Transverse colon (tissue), 4 donors: Measurements from ENCODE around the gene ANKRD52.

Source experiments
- EP300 ChIP-seq: sonication (generic); formaldehyde crosslinking; IDR thresholded peaks from one replicate; pipeline ENCODE4 v1.6.1; 2017; ENCODE audit warnings: antibody characterized with exemption, low read depth
- POLR2AphosphoS5 ChIP-seq, 3 donors: sonication (generic); formaldehyde crosslinking; IDR thresholded peaks; one replicate each; pipeline ENCODE4 v1.6.1; 2016; ENCODE audit warnings: antibody characterized with exemption in 3 of 3
- TF ChIP-seq, protein P1 (sequence below), 5 experiments: fragments of 200-600 bp in 3 of 5; fragments of 450-650 bp in 2 of 5; sonication (generic) in 3 of 5; IDR thresholded peaks; 1 replicate in 2 of 5; 2 replicates in 3 of 5; pipeline ENCODE4 v1.5.1; 2016 to 2017; ENCODE audit warnings: antibody characterized with exemption in 5 of 5, inconsistent platforms in 3 of 5, mild to moderate bottlenecking in 2 of 5, moderate library complexity in 1 of 5

DNA sequence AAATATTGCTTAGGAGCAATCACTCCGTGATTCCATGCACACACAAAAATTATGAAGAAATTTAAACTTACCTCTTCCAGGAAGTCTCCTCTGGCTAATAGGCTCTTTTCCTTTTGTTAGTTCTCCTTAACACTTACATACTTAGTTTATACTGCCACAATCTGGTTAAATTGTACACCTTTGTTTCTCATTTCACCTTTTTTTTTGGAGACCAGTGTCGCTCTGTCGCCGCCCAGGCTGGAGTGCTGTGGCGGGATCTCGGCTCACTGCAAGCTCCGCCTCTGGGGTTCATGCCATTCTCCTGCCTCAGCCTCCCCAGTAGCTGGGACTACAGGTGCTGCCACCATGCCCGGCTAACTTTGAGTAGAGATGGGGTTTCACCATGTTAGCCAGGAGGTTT, 2.2 kb upstream of the ANKRD52 start:
- TF ChIP-seq POLR2AphosphoS5 (IDR thresholded peaks at IDR 0.05) (no peak), EP300 (no peak)
- TF ChIP-seq, protein P1, sequence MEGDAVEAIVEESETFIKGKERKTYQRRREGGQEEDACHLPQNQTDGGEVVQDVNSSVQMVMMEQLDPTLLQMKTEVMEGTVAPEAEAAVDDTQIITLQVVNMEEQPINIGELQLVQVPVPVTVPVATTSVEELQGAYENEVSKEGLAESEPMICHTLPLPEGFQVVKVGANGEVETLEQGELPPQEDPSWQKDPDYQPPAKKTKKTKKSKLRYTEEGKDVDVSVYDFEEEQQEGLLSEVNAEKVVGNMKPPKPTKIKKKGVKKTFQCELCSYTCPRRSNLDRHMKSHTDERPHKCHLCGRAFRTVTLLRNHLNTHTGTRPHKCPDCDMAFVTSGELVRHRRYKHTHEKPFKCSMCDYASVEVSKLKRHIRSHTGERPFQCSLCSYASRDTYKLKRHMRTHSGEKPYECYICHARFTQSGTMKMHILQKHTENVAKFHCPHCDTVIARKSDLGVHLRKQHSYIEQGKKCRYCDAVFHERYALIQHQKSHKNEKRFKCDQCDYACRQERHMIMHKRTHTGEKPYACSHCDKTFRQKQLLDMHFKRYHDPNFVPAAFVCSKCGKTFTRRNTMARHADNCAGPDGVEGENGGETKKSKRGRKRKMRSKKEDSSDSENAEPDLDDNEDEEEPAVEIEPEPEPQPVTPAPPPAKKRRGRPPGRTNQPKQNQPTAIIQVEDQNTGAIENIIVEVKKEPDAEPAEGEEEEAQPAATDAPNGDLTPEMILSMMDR (IDR thresholded peaks at IDR 0.05), result no peak
